K562 (cell line): ENCODE measurements around the gene MYO7A. TPM values are rescaled to one million over a fixed set of nuclear protein-coding genes. Genes with fewer than 3 reads are reported as not detected.

Experiments used
- ATF7 ChIP-seq: fragments of 450-650 bp; IDR thresholded peaks from 2 replicates; pipeline ENCODE4 v1.7.1; 2014; ENCODE audit warnings: mild to moderate bottlenecking, moderate library complexity
- CBX3 ChIP-seq, 2 experiments: IDR thresholded peaks; 1 replicate in 1 of 2; 2 replicates in 1 of 2; pipeline ENCODE4 v1.6.1; 2012; ENCODE audit warnings: inconsistent platforms in 2 of 2, low read length in 2 of 2, borderline replicate concordance in 1 of 2, control low read depth in 1 of 2
- CEBPG ChIP-seq, 3 experiments: fragments of 200-800 bp in 1 of 3; sonication (Bioruptor generic) in 1 of 3; sonication (generic) in 1 of 3; formaldehyde crosslinking in 1 of 3; IDR thresholded peaks in 2 of 3; conservative IDR thresholded peaks in 1 of 3; 2 replicates each; pipeline versions ENCODE4 v1.6.1 to v1.8.0; 2016 to 2022; ENCODE audit warnings: missing compliant biosample characterization in 2 of 3, missing genetic modification characterization in 2 of 3, mild to moderate bottlenecking in 1 of 3, missing genetic modification reagents in 1 of 3
- CREB1 ChIP-seq, 2 experiments: sonication (generic) in 1 of 2; formaldehyde crosslinking in 1 of 2; IDR thresholded peaks; 2 replicates each; pipeline versions ENCODE4 v1.6.1 to v1.8.0; 2012 to 2022; ENCODE audit warnings: inconsistent platforms in 1 of 2, mild to moderate bottlenecking in 1 of 2, missing genetic modification reagents in 1 of 2, moderate library complexity in 1 of 2
- CREM ChIP-seq: IDR thresholded peaks from 2 replicates; pipeline ENCODE4 v1.6.1; 2014; ENCODE audit warnings: antibody characterized with exemption, low read depth
- HMG20A ChIP-seq: fragments of 450-650 bp; formaldehyde crosslinking; conservative IDR thresholded peaks from 2 replicates; pipeline ENCODE4 v1.4.0; 2020; ENCODE audit warnings: mild to moderate bottlenecking, mixed read lengths
- JUND ChIP-seq, 2 experiments: IDR thresholded peaks; 2 replicates in 1 of 2; 3 replicates in 1 of 2; pipeline ENCODE4 v1.6.1; 2011; ENCODE audit warnings: borderline replicate concordance in 2 of 2, low read depth in 2 of 2, low read length in 2 of 2, improper control_type of control experiment in 1 of 2, missing biosample characterization in 1 of 2, missing genetic modification characterization in 1 of 2, missing genetic modification reagents in 1 of 2
- KLF16 ChIP-seq: IDR thresholded peaks from 2 replicates; pipeline ENCODE4 v1.6.1; 2016; ENCODE audit warnings: antibody characterized with exemption
- MAZ ChIP-seq, 2 experiments: fragments of 450-650 bp in 1 of 2; sonication (generic) in 1 of 2; formaldehyde crosslinking; IDR thresholded peaks in 1 of 2; conservative IDR thresholded peaks in 1 of 2; 2 replicates each; pipeline versions ENCODE4 v1.4.0 to v1.5.0; 2020; ENCODE audit warnings: mild to moderate bottlenecking in 1 of 2, missing genetic modification reagents in 1 of 2
- NFE2 ChIP-seq: IDR thresholded peaks from 2 replicates; pipeline ENCODE4 v1.6.1; 2014; ENCODE audit warnings: antibody characterized with exemption, low read depth
- PHB ChIP-seq: fragments of 250-450 bp; sonication (Bioruptor Pico); IDR thresholded peaks from 2 replicates; pipeline ENCODE4 v1.5.0; 2021
- RCOR1 ChIP-seq, 2 experiments: IDR thresholded peaks; 2 replicates each; pipeline ENCODE4 v1.6.1; 2012; ENCODE audit warnings: low read depth in 2 of 2, low read length in 2 of 2, borderline replicate concordance in 1 of 2, improper control_type of control experiment in 1 of 2
- STAG1 ChIP-seq: sonication (generic); formaldehyde crosslinking; IDR thresholded peaks from 2 replicates; pipeline ENCODE4 v1.5.0; 2020; ENCODE audit warnings: missing genetic modification reagents, borderline replicate concordance
- polyA plus RNA-seq, 8 experiments: library from polyadenylated mRNA; depleted of rRNA in 4 of 8; stranded (reverse) in 5 of 8; unstranded in 3 of 8; fragments of >200 nt; fragmentation: Nextera tagmentation in 2 of 8; fragmentation: Illumina TruSeq in 1 of 8; extraction: Ambion mirVana in 2 of 8; extraction: Trizol in 1 of 8; gene quantifications; 2 replicates each; pipeline versions ENCODE4 v1.2.1 to v1.2.3, GENCODE V29; 2011 to 2014; ENCODE audit warnings: inconsistent platforms in 1 of 8, missing spikeins in 1 of 8
- total RNA-seq, 7 experiments: library from RNA; depleted of rRNA in 6 of 7; stranded (reverse); fragments of >200 nt in 6 of 7; fragmentation: Illumina TruSeq in 2 of 7; extraction: Trizol in 2 of 7; gene quantifications; 2 replicates each; pipeline versions ENCODE4 v1.2.1 to v1.2.3, GENCODE V29; 2011 to 2021; ENCODE audit warnings: low replicate concordance in 1 of 7
- TF ChIP-seq, protein P1 (sequence below), 2 experiments: IDR thresholded peaks; 2 replicates each; pipeline ENCODE4 v1.6.1; 2012; ENCODE audit warnings: improper control_type of control experiment in 2 of 2, low read depth in 2 of 2, low read length in 2 of 2, borderline replicate concordance in 1 of 2
- TF ChIP-seq, protein P2 (sequence below): fragments of 450-650 bp; formaldehyde crosslinking; IDR thresholded peaks from 2 replicates; pipeline ENCODE4 v1.4.0; 2020; ENCODE audit warnings: mild to moderate bottlenecking, moderate library complexity
- TF ChIP-seq, protein P3 (sequence below), 3 experiments: IDR thresholded peaks in 2 of 3; conservative IDR thresholded peaks in 1 of 3; 2 replicates each; pipeline ENCODE4 v1.5.1; 2011 to 2012; ENCODE audit warnings: low read length in 3 of 3, mild to moderate bottlenecking in 3 of 3, control low read depth in 2 of 3, improper control_type of control experiment in 1 of 3, inconsistent platforms in 1 of 3, low read depth in 1 of 3, mixed read lengths in 1 of 3, moderate library complexity in 1 of 3; ENCODE audit not compliant: insufficient read depth in 2 of 3

Gene MYO7A
- total and polyA plus RNA-seq, 9 of the 15 experiments (the other 6 are each of a cell fraction or from before 2014, with no cell fraction given), result 0.01 to 0.11 (median 0.07) TPM; not detected in 1

DNA sequence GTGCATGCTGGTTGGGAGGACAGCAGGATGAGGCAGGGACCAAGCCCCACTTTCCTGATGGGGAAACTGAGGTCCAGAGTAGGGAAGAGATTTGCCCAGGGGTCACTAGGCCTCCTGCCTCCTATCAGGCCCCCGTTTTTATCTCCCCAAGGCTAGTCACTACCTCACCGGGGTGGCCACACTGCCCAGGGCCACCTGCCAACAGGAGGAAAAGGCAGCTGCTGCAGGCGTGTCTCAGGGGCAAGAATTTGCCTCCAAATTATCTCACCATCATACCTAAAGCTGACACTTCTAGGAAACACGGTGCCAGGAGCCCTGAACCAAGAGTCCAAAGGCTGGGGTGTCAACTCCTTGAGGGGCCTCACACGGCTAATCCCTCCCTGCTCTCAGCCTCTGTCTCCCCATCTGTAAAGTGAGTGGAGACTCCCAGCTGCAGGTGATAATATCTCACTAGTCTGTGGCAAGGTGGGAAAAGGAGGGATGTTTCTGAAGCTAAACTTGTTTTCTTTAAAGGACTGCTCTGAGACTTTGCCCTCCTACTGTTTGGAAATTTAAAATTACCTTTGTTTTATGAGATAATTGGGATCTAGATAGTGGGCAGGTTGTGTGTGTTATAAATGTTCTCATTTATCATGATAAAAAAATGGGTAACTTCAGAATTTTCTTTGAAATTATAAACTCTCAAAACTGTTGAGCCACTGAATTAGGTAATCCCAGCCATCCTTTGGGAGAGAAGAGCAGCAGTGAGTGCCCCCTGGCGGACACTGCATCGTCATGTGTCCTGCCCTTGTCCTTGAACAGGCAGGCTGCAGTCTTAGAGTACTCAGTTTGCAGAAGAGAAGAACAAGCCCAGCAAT is 60.0 kb downstream of the MYO7A start (continued):
- TF ChIP-seq, protein P1, sequence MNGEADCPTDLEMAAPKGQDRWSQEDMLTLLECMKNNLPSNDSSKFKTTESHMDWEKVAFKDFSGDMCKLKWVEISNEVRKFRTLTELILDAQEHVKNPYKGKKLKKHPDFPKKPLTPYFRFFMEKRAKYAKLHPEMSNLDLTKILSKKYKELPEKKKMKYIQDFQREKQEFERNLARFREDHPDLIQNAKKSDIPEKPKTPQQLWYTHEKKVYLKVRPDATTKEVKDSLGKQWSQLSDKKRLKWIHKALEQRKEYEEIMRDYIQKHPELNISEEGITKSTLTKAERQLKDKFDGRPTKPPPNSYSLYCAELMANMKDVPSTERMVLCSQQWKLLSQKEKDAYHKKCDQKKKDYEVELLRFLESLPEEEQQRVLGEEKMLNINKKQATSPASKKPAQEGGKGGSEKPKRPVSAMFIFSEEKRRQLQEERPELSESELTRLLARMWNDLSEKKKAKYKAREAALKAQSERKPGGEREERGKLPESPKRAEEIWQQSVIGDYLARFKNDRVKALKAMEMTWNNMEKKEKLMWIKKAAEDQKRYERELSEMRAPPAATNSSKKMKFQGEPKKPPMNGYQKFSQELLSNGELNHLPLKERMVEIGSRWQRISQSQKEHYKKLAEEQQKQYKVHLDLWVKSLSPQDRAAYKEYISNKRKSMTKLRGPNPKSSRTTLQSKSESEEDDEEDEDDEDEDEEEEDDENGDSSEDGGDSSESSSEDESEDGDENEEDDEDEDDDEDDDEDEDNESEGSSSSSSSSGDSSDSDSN (IDR thresholded peaks at IDR 0.05; ENCODE audit: borderline replicate concordance in 1 of 2, low read depth in 2 of 2, low read length in 2 of 2), result no peak
- peak; percentile 19; the same call in 1 of the 2 replicates for TF ChIP-seq ATF7
- peak in 1 of 2 experiments; percentile 52; a peak in 2 of 4 replicates for TF ChIP-seq MAZ (CRISPR knock-in tag; conservative IDR thresholded peaks at IDR 0.05 in 1 of 2, IDR thresholded peaks at IDR 0.05 in 1 of 2)
- TF ChIP-seq JUND (IDR thresholded peaks at IDR 0.05; ENCODE audit: borderline replicate concordance, low read depth, low read length), result 0 out of 2 replicates have a peak, but pooled peaks have one; percentile 44
- no peak; the same call in 2 of the 3 replicates for TF ChIP-seq JUND (tag; IDR thresholded peaks at IDR 0.05; ENCODE audit: borderline replicate concordance, low read depth, low read length)
- no peak for TF ChIP-seq PHB (CRISPR knock-in tag)
- peak; percentile 30; the same call in 1 of the 2 replicates for TF ChIP-seq KLF16
- no peak for TF ChIP-seq CBX3 (IDR thresholded peaks at IDR 0.05; ENCODE audit: borderline replicate concordance in 1 of 2, low read length in 2 of 2)
- TF ChIP-seq, protein P2, sequence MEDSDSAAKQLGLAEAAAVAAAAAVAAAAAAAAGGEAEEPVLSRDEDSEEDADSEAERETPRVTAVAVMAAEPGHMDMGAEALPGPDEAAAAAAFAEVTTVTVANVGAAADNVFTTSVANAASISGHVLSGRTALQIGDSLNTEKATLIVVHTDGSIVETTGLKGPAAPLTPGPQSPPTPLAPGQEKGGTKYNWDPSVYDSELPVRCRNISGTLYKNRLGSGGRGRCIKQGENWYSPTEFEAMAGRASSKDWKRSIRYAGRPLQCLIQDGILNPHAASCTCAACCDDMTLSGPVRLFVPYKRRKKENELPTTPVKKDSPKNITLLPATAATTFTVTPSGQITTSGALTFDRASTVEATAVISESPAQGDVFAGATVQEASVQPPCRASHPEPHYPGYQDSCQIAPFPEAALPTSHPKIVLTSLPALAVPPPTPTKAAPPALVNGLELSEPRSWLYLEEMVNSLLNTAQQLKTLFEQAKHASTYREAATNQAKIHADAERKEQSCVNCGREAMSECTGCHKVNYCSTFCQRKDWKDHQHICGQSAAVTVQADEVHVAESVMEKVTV (CRISPR knock-in tag), result peak; percentile 74
- peak; percentile 86 for TF ChIP-seq CREM
- TF ChIP-seq CREB1 (IDR thresholded peaks at IDR 0.05), result peak; percentile 25; the same call in 1 of the 2 replicates
- TF ChIP-seq CREB1 (CRISPR knock-in tag; IDR thresholded peaks at IDR 0.05), result peak; percentile 56; the same call in 1 of the 2 replicates
- TF ChIP-seq NFE2, result peak; percentile 39; the same call in 1 of the 2 replicates
- 0 out of 4 replicates have a peak, but pooled peaks of 1 of the 2 experiments have one; percentile 15 for TF ChIP-seq RCOR1 (IDR thresholded peaks at IDR 0.05; ENCODE audit: borderline replicate concordance in 1 of 2, low read depth in 2 of 2, low read length in 2 of 2)
- TF ChIP-seq HMG20A, result no peak
- TF ChIP-seq STAG1 (CRISPR knock-in tag), result peak; percentile 50; the same call in 1 of the 2 replicates
- TF ChIP-seq CEBPG (CRISPR knock-in tag; IDR thresholded peaks at IDR 0.05), result no peak
- peak; percentile 64 to 81 for TF ChIP-seq CEBPG (tag; conservative IDR thresholded peaks at IDR 0.05 in 1 of 2, IDR thresholded peaks at IDR 0.05 in 1 of 2)
- TF ChIP-seq, protein P3, sequence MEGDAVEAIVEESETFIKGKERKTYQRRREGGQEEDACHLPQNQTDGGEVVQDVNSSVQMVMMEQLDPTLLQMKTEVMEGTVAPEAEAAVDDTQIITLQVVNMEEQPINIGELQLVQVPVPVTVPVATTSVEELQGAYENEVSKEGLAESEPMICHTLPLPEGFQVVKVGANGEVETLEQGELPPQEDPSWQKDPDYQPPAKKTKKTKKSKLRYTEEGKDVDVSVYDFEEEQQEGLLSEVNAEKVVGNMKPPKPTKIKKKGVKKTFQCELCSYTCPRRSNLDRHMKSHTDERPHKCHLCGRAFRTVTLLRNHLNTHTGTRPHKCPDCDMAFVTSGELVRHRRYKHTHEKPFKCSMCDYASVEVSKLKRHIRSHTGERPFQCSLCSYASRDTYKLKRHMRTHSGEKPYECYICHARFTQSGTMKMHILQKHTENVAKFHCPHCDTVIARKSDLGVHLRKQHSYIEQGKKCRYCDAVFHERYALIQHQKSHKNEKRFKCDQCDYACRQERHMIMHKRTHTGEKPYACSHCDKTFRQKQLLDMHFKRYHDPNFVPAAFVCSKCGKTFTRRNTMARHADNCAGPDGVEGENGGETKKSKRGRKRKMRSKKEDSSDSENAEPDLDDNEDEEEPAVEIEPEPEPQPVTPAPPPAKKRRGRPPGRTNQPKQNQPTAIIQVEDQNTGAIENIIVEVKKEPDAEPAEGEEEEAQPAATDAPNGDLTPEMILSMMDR (IDR thresholded peaks at IDR 0.05 in 2 of 3, conservative IDR thresholded peaks at IDR 0.05 in 1 of 3; ENCODE audit: insufficient read depth in 2 of 3, low read depth in 1 of 3, low read length in 3 of 3), result peak; percentile 89 to 94 (median 90)
